HUDEP-2 (cell line): ENCODE measurements around the gene TMEM92.
"Not testable (repeated sequence)": the region's sequence is repeated elsewhere in the genome, so short reads cannot be mapped to it uniquely, and the experiment has no call there.

Experiments used
- DNase-seq, 76 experiments: peaks; one replicate each; lab custom pipeline; 2025; ENCODE audit not compliant: unreplicated experiment in 76 of 76; lab: John Stamatoyannopoulos, UW

Gene TMEM92

DNA sequence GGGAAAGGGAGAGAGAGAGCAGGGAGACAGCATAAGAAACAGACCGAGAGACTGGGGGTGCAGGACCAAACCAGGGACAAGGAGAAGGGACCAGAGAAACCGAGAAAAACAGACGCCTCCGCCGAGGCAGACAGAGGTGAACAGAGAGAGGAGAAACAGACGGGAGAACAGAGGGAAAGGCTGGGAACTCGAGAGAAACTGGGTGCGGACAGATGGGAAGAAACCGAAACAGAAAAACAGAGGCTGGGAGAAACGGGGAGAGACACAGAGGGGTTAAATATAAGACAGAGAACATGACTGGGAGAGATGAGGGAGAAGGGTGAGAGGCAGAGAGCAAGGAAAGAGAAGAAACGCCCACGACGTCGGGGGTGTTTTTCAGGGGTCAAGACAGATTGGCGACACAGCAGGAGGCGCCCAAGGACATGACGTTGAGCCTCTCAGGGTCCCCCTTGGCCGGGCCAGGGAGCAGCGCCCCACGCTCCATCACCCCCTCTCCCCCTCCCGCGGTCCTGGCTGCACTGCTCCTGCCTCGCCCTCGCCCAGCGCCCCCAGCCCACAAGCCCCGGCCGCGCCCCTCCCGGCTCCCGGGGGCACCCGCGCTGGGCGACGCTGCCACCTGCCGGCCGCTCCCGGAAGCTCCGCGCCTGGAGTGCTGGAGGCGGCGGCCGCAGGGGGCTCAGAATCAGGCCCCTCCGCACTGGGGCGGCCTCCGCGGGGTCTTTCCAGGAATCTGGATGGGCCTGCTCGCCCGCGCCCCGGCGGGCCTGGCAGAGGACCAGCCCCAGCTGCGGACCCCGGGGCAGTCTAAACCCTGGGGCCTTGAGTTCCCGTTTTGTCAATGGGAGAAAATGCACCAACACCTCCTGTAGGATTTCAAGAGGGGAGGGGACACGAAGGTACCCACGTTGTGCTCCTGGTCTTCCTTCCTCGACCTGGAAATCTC, 1.3 kb upstream of the TMEM92 start:
- DNase-seq = peak in 14 of 76 experiments; percentile 2 to 26 (median 14)

DNA sequence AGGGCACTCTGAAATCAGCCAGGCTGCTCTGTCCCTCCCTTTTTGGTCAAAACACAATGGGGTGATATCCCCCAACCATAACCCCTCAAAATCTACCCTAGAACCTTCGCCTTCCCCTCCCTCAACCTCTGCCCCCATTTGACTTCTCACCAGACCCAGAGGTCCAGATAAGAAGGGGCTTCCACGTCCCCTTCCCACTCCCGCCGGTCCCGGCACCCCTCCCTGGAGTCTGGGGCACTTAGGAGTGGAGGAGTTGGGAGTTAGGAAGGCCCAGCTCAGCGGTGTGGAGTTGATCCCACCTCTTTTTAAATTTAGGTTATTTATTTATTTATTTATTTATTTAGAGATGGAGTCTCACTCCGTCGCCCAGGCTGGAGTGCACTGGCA, 619 bp upstream of the TMEM92 start:
- DNase-seq = no peak

DNA sequence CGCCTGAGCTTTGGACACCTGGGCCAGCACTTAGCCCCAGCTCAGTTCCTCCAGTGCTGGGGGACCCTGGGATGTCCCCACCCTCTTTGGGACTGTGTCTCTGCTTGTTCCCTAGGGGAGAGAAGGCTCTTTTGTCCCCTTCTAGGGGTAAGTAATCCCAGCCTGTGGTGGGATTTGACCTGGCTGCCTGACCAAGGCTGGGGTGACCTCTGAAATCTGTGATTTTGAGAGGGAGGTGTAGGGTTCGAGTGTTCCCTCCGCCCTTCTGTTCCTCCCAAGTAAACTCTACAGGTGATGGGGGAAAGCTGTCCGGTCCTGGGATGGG, 593 bp downstream of the TMEM92 start:
- DNase-seq = no peak

DNA sequence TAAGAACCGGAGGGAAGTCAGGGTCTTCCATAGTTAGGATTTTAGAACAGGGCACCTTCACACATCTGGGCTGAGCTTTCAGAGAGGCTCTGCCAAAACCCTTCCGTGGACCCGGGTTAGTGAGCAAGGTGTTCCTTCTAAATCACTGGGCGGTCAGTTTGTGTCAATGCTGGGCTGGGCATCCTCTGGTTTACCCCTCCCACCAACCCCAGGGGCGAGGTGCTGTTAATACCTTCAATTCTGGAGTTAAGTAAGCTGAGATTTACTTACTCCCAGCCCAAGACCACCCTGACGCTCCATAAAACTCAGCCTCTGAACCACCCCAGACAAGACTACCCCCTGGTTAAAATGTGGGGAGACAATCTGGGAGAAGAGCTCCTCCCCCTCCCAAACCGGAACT, 1.0 kb downstream of the TMEM92 start:
- no peak for DNase-seq

DNA sequence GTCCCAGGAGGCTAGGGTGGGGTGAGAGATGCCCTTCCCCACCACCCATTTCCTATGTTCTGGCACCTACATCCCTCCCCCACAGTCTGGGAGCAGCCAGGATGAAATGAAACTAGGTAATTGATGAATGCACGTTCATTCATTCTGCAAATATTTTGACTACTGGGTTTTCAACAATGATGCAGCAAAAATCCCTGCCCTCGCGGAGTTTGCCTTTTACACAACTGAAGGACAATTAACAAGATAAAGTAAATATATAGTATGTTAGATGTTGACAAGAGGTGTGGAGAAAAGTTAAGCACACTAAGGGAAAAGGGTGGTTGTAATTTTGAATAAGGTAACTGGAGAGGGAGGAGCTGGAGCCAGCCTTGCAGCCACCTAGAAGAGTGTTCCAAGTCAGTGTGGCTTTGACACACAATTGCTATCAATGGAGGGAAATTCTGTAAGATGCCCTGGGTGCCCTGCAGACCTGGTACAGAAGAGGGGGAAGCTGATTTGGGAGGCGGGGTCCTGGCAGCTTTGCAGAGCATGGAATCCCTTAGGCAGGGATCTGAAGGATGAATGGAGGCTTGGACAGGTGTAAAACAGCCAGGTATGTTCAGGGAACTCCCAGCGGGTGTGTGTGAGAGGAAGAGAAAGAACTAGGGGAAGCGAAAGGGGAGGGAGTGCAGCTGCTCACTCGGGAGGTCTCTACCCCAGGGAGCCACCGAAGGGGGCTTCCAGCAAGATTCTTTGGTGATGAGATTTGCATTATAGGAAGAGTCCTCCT, 2.5 kb downstream of the TMEM92 start:
- DNase-seq = no peak

DNA sequence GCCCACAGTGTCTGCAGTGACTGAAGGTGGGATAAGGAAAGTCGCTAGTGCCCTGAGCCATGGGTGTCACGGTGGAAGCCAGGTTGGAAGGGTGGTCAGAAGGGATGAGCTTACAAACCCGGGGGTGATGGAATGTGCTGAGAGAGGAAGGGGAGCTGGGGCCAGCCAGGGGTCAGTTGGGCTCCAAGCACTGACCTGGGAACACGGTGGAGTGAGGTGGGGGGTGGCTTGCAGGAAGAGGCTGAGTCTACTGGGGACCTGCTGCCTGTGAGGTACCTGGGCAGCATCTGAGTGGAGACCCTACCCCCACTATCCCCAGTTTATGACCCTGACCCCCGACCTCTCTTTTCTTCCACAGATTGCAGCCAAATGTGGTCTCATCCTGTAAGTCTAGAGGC, 3.1 kb downstream of the TMEM92 start:
- no peak for DNase-seq

DNA sequence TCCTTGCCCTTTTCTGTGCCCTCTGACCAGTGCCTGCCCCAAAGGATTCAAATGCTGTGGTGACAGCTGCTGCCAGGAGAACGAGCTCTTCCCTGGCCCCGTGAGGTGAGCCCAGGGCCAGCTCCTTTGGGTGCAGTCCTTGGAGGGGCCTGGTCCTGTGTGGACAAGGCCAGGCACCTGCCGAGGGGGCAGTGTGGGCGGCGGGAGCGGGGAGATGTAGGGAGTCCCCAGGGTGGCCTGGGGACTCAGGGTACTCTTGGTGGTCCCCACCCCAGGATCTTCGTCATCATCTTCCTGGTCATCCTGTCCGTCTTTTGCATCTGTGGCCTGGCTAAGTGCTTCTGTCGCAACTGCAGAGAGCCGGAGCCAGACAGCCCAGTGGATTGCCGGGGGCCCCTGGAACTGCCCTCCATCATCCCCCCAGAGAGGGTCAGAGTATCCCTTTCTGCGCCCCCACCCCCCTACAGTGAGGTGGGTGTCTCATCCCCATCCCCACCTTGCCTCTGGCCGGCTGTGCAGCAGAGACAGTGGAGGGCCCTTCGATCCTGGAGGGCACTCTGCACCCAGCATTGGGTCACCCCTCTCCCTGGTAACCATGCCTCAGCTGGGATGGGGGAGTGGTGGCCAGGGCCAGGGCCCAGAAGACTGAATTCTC, 4.4 kb downstream of the TMEM92 start:
- DNase-seq = no peak

DNA sequence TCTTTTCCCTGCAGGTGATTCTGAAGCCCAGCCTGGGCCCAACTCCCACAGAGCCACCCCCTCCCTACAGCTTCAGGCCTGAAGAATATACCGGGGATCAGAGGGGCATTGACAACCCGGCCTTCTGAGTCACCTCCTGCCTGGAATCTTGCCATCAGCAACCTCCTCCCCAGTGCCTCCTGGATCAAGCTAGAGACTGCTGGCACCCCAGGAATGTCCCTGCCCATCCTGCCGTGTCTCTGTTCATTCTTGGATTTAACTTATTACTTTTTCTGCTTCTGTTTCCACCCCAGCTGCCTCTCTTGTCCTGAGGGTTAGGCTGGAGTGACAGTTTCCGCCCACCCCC, 4.9 kb downstream of the TMEM92 start:
- DNase-seq = no peak

DNA sequence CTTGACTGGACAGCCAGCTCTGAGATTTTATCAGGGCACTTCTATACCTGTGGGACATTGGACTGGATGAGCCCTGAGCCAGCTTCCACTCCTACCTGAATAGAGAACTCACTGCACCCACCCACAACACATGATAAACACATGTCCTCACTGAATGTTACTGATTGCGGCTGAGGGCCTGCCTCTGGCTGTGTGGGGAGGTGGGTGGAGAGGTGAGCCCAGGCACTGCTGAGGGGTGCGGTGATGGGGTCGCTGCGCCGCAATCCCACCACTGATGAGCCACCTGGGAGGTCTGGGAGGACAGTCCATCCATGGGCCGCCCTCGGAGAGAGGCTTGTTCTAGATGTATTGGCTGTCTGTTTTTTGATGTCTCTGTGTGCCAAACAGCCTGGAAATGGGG, 5.4 kb downstream of the TMEM92 start:
- DNase-seq = no peak

DNA sequence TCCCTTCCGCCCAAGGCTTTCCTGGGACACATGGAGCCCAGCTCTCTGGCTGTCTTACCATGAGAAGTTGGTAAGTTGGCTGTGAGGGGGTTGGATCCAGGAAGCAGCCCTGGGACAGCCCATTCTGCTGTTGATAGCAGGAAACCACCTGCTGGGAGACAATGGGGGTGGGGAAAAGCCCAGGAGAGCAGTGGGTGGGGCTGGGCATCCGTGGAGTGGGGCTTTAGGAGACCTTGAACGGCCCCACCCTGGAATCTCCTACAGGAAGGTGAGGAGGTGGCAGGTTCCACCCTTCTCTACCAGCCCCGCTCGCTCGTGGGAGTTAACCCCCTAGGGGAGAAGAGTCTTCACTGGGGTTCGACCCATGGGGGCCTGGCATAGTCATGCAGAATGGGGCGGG, 5.8 kb downstream of the TMEM92 start:
- no peak for DNase-seq

DNA sequence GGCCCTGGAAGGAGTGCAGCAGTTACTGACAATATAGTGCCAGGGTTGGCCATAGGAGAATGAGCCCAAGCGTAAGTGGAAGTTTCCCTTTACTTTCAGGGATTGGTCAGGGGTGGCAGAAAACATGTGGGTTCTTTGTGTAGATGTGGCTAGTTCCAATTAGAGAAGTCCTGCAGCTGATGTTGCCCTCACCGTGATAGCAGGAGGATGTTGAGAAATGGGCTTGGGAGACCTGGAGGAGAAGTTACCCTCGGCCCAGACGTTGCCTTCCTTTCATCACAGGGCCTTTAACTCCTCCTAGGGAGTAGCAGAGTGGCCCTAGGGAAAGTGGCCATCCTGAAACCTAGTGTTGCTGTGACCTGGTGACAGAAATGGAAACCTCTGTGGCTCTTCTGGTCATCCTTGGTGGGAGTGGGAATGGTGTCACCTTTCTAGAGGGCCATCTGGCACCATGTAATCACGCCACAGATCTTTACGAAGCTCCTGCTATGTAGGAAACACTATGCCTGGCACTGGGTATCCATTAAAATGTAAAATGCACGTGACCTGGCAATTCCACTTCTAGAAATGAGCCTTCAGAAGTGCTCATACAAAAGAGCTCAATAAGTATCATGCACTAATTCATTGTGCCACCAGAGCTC, 6.7 kb downstream of the TMEM92 start:
- DNase-seq = no peak

DNA sequence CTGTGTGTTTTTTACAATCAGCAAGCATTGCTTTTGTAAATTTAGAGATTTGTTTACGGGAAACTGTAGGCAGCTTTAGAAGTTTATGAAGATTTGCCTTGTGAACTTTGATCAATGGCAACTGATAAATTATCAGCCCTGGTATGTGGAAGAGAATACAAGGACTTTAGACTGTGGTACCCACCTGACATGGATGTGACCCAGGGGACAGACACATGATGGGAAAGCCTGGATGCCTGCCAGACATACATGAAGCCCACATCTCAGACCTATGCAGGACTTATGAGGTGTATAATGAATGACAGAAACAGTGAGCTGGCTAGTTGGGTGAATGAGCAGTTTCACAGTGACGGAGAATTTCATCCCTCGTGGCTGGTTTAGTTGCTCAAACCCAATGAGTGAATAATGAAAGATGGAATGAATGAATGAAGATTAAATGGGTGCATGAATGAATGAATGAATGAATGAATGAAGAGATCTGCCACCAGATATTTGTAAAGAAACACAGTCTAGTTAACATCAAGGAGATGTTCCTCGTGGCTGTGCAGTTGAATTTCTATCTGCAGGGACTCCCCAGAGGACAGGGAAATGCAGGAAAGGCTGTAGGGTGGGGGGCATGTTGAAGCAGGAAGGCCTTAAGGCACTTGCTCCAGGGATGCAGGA, 7.6 kb downstream of the TMEM92 start:
- no peak for DNase-seq

DNA sequence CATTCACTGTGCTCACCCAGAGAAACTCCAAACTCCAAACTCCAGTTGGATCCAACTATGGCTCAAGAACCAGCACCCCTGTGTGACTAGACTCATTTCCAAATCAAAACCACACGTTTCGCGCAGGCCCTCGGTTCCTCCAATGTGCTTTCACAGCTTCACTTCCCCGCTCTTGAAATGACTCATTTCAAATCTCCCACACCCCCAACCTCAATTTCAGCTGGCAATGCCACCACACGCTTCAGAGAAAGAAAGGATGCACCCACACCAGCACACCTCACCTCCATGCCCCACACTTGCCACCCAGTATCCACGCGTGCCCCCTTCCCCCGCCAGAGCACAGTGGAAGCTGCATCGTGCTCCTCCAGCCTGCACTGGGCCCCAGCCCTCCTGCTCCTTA, 9.0 kb downstream of the TMEM92 start:
- no peak for DNase-seq

DNA sequence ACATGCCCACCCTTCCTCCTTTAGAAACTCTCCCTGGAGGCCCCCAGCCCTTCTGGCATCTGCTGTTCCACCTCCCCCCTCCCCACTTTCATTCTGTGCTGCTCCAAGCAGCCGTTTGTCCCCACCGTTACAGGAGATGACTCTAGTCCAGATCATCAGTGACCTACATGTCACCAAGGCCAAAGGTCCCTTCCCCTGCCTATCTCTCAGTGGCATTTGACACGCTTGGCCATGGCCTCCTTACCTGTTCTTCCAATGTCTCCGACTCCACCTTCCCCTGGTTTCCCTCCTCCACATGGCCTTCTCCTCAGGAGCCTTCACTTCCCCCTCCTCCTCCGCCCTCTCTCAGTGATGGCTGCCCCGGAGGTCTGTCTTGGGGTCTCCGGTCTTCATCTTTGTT, 9.4 kb downstream of the TMEM92 start:
- DNase-seq = no peak

DNA sequence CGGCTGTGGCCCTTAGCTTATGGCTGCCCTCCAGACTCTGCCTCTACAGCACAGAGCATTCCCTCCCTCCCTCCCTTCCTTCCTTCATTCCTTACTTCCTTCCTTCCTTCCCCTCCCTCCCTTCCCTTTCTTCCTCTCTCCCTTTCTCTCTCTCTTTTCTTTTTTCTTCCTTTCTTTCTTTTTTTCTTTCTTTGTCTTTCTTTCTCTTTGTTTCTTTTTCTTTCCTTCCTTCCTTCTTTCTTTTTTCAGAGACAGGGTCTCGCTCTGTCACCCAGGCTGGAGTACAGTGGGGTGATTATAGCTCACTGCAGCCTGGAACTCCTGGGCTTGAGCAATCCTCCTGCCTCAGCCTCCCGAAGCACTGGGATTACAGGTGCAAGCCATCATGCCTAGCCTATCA, 11.7 kb downstream of the TMEM92 start:
- no peak for DNase-seq

DNA sequence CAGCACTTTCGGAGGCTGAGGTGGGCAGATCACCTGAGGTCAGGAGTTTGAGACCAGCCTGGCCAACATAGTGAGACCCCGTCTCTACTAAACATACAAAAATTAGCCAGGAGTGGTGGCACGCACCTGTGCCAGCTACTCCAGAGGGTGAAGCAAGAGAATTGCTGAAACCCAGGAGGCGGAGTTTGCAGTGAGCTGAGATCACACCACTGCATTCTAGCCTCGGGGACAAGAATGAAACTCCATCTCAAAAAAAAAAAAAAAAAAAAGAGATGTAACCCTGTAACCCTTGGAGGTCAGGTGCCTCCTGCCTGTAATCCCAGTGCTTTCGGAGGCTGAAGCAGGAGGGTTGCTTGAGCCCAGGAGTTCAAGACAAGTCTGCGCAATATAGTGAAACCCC, 13.0 kb downstream of the TMEM92 start:
- not testable (repeated sequence) for DNase-seq

DNA sequence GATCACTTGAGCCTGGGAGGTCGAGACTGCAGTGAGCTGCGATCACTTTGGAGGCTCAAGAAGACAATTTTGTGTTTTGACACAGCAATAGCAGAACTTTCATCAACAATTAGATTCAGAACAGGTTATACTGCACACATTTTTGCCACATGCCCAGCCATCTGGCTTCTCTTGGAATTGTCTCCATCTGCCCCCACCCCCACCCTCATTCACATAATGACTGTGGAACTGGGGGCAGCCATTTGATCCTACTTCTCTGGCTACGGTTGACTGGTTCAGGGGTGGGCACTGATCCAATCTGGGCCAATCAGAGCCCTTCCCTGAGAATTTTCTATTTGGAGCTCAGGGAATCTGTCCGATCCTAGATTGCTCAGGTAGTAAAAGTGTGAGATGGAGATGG, 14.0 kb downstream of the TMEM92 start:
- DNase-seq = no peak

DNA sequence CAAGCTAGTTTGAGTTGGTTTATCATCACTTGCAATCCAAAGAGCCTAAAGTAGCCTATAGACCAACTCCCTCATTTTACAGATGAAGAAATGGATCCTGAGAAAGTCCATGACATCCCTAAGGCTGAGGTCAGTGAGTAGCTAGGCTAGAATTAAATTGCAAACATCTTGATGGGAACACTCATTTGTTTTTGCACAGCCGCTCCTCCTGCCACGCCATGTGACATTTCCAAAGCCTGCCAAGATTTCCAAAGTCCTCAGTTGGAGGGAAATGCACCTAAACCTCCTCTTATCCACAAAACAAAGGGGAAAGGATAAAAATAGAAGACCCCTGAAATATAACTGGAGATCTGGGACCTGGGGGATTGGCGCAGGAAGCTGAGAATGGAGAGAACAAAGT, 15.0 kb downstream of the TMEM92 start:
- no peak for DNase-seq

DNA sequence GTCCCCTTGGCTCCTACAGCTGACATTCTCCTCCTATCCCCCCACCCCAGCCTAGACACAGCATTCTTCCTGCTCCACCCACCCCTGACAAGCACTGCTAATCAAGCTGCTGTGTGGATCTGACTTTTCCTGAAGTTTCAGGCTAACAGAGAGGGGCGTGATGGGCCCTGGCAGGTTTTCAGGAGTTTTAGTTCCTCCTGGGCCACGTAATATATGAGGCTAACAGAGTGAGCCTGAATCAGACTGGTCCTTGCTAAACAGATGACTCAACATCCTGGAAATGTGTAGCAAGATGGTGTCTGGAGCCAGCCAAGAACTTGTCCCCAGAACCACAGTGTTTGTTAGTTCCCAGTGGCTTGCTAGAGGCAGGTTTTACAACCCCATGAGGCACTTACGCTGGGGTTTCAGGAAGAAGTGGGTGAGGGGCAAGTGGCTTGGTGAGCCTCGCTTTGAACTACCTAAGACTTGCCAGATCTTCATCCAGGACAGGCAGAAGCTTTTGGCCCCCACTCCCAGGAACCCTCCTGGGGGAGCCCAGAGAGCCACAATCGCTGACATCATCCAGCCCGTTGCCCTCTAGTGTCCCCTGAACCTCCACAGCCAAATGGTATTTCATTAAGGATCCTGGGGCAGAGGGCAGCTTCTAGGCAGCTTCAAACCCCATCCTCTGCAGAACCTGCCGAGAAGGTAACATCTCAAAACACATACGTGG, 15.9 kb downstream of the TMEM92 start:
- DNase-seq = no peak

DNA sequence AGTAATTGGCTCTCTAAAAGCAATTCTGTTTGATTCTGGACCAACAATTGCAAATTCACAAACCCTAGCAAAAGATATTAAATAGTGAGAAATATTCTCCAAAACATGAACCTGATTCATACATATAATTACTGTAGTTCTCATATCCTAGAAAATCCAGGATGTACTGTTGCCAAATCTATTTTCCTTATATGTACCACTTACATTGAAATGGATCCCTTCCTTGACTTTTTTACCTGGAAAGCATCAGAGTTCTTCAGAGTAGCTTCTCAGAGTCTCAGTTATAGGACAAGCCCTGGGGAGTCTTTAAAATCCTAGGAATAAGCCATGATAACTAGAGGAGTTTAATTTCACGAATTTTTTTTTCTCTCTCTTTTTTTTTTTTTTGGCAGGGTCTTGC, 16.7 kb downstream of the TMEM92 start:
- DNase-seq = no peak
